Measurements from ENCODE around the gene TNFSF18. TPM values are rescaled to one million over a fixed set of nuclear protein-coding genes. Genes with fewer than 3 reads are reported as not detected.

The TNFSF18 gene
- total and polyA plus RNA-seq, 4 donors = 0.61 TPM; not detected in 3

GRCh38 chr1:173095632-173096031, 44.9 kb upstream of the TNFSF18 start:
- Histone ChIP-seq H3K4me1 (ENCODE audit: control insufficient read depth in 4 of 4, insufficient read depth in 4 of 4, low read length in 3 of 4) (no peaks in the 10 kb centered on the region), H3K36me3 (ENCODE audit: control insufficient read depth in 4 of 4, insufficient read depth in 3 of 4, low read depth in 1 of 4, low read length in 3 of 4) (peaks cover 0 to 2% (median 0%) of the 10 kb centered on the region in 4 donors), H3K9me3 (ENCODE audit: control insufficient read depth in 4 of 4, low read length in 3 of 4) (no peaks in the 10 kb centered on the region), H3K4me3 (ENCODE audit: low read depth in 1 of 3, low read length in 3 of 3) (no peak overlapping the region), H3K27ac (ENCODE audit: low read depth in 1 of 2, low read length in 2 of 2) (no peak overlapping the region), H3K9ac (ENCODE audit: low read depth in 1 of 2, low read length in 2 of 2) (no peak overlapping the region), H3K27me3 (ENCODE audit: control insufficient read depth in 4 of 4, insufficient read depth in 4 of 4, low read length in 3 of 4) (no peaks in the 10 kb centered on the region)
- DNase-seq (ENCODE audit: low spot score) = no peak
- TF ChIP-seq RXRA (IDR thresholded peaks at IDR 0.05) (no peak), ZBTB33 (IDR thresholded peaks at IDR 0.05) (no peak), ATF3 (IDR thresholded peaks at IDR 0.05) (no peak), REST (IDR thresholded peaks at IDR 0.05) (no peak), EGR1 (IDR thresholded peaks at IDR 0.05; ENCODE audit: low read depth in 2 of 2) (no peak), MAX (IDR thresholded peaks at IDR 0.05) (no peak), RAD21 (IDR thresholded peaks at IDR 0.05) (no peak), HNF4G (IDR thresholded peaks at IDR 0.05) (no peak), GABPA (IDR thresholded peaks at IDR 0.05 in 1 of 2, conservative IDR thresholded peaks at IDR 0.05 in 1 of 2) (no peak), YY1 (IDR thresholded peaks at IDR 0.05) (no peak), FOXA1 (IDR thresholded peaks at IDR 0.05) (no peak), TAF1 (conservative IDR thresholded peaks at IDR 0.05) (no peak), JUND (IDR thresholded peaks at IDR 0.05) (no peak)
- TF ChIP-seq, protein P1, sequence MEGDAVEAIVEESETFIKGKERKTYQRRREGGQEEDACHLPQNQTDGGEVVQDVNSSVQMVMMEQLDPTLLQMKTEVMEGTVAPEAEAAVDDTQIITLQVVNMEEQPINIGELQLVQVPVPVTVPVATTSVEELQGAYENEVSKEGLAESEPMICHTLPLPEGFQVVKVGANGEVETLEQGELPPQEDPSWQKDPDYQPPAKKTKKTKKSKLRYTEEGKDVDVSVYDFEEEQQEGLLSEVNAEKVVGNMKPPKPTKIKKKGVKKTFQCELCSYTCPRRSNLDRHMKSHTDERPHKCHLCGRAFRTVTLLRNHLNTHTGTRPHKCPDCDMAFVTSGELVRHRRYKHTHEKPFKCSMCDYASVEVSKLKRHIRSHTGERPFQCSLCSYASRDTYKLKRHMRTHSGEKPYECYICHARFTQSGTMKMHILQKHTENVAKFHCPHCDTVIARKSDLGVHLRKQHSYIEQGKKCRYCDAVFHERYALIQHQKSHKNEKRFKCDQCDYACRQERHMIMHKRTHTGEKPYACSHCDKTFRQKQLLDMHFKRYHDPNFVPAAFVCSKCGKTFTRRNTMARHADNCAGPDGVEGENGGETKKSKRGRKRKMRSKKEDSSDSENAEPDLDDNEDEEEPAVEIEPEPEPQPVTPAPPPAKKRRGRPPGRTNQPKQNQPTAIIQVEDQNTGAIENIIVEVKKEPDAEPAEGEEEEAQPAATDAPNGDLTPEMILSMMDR (IDR thresholded peaks at IDR 0.05; ENCODE audit: low read depth, low read length, missing input control) = no peak
- WGBS = 79% methylated on average over 6 of the region's 6 CpGs

DNA sequence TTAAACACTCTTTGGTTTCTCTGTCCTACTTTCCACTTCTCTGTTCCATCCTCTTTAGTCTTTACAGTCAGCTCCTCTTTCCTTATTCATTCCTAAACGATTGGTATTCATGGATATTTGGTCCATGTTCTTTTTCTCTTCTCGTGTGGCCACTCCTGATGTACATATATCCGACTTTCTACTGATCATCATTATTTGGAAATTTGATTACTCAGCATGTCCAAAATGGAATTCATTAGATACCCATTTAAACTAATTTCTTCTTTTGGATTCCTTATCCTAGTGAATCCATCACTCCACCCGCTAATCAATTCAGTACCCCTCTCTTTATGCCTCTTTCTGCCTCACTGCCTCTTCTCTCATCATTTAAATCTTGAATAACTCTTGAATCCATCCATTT, 43.8 kb upstream of the TNFSF18 start:
- no peaks in the 10 kb centered on the region for H3K9me3 ChIP-seq (ENCODE audit: control insufficient read depth in 4 of 4, low read length in 3 of 4)
- H3K9ac ChIP-seq (ENCODE audit: low read depth in 1 of 2, low read length in 2 of 2) = no peak overlapping the region
- 92% methylated on average over 4 of the region's 4 CpGs for WGBS
- no peak overlapping the region for H3K27ac ChIP-seq (ENCODE audit: low read depth in 1 of 2, low read length in 2 of 2)
- H3K4me1 ChIP-seq (ENCODE audit: control insufficient read depth in 4 of 4, insufficient read depth in 4 of 4, low read length in 3 of 4) = no peaks in the 10 kb centered on the region
- peaks cover 0 to 2% (median 0%) of the 10 kb centered on the region in 4 donors for H3K36me3 ChIP-seq (ENCODE audit: control insufficient read depth in 4 of 4, insufficient read depth in 3 of 4, low read depth in 1 of 4, low read length in 3 of 4)
- no peak overlapping the region for H3K4me3 ChIP-seq (ENCODE audit: low read depth in 1 of 3, low read length in 3 of 3)
- no peaks in the 10 kb centered on the region for H3K27me3 ChIP-seq (ENCODE audit: control insufficient read depth in 4 of 4, insufficient read depth in 4 of 4, low read length in 3 of 4)
- DNase-seq (ENCODE audit: low spot score) = no peak
- TF ChIP-seq GABPA (IDR thresholded peaks at IDR 0.05 in 1 of 2, conservative IDR thresholded peaks at IDR 0.05 in 1 of 2) (no peak), RAD21 (IDR thresholded peaks at IDR 0.05) (no peak)
